Activated naive CD4-positive, alpha-beta T cell treated with anti-CD3 and anti-CD28 coated beads, Interleukin-2, amount 50 U/mL, for 72 hours (primary cell): ENCODE data around the gene ZNF107. TPM values are rescaled to one million over a fixed set of nuclear protein-coding genes. Genes with fewer than 3 reads are reported as not detected.

Experiments used
- ATAC-seq, 2 donors: fragments of 150-1000 bp; cut with Tn5 transposase; 2 replicates each; pipeline ENCODE4 v1.10.0; 2021; ENCODE audit warnings: mild to moderate bottlenecking in 2 of 2, moderate library complexity in 2 of 2
- DNase-seq, 2 donors: peaks; one replicate each; pipeline ENCODE4 v3.0.0; 2021 to 2022; ENCODE audit warnings: low spot score in 2 of 2
- H3K27ac Mint-ChIP-seq, 2 donors: one replicate each; pipeline ENCODE4 v1.8.0; 2022; ENCODE audit warnings: mild to moderate bottlenecking in 2 of 2, mixed read lengths in 2 of 2
- H3K36me3 Mint-ChIP-seq, 2 donors: one replicate each; pipeline ENCODE4 v1.8.0; 2022; ENCODE audit warnings: mixed read lengths in 2 of 2
- H3K9me3 Mint-ChIP-seq, 2 donors: one replicate each; pipeline ENCODE4 v1.8.0; 2022; ENCODE audit warnings: mixed read lengths in 2 of 2
- total RNA-seq, 2 donors: library from RNA; stranded (reverse); gene quantifications; one replicate each; pipeline ENCODE4 v1.2.3, GENCODE V29; 2022

The ZNF107 gene
- 10 to 100 TPM; 10.0 to 22.7 TPM for total RNA-seq

DNA sequence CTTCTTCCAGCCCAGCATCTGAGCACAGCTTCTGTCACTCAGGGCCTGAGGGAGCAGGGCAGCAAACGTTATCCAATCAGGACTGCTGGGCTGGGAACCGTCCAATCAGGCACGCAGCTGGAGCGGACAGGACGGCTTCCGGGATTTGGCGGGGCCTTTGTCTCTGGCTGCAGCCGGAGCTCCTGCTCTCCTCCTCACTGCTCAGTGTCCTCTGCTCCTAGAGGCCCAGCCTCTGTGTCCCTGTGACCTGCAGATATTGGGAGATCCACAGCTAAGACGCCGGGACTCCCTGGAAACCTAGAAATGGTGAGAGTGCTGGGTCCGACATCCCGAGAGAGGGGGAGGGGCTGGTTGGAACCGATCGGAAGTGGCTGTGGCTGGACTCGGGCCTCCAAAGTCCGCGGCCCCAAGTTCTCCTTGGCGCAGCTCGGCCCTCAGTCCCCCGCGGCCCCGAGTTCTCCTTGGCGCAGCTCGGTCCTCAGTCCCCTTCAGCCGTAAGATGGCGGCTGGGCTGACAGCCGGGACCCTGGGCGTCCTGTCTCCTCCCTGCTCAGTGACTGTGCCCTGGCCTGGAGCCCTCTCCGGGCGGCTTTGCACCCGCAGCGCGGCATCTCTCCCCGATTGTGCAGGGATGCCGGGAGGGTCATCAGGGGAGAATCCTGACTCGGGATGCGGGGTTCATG is at the start of gene ZNF107:
Gene ZNF107 (plus strand): TSS at position 154 of the 683 bp plus-strand sequence. CDS start 150 bp downstream, at position 304.
- Mint-ChIP-seq H3K27ac (peak within 1 kb of the TSS; percentile 96 to 98), H3K36me3 (peaks cover 46 to 70% of the 10 kb centered on the region in 2 donors), H3K9me3 (peaks cover 3 to 20% of the 10 kb centered on the region in 2 donors)
- DNase-seq (peak; percentile 74 to 89), ATAC-seq (peak; percentile 100)

DNA sequence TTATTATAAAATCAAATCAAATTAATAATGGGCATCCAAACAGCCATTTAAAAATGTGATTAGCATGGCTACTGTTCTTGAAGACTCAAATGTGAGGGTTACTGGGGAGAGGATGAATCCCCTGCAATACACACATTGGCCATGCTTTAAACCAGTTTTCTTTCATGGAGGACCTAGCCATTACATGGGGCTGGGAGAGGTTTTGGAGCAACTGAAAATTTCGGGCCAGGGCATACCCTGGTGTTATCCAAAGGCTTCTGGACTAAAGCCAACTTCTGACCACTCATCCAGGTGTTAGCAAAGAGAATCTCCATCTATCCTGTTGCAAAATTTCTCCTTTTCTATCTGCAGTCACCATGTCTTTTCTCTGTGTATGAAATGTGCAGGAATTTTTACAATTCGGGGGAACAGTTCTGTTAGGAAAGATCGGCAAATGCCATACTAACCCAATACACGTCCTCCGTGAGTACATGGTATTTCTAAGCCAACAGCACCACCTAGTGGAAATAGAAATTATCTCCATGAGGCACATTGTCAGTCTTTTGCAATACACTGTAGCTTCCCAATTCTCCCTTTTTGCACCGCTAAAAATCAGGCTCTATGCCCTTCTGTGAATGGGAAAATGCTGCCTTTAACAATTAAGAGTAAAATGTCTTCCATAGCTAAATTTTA is 47.0 kb upstream of the ZNF107 start:
- H3K9me3 Mint-ChIP-seq, result peaks cover 0 to 7% of the 10 kb centered on the region in 2 donors
- H3K27ac Mint-ChIP-seq, result no peak overlapping the region
- ATAC-seq (peak; percentile 41 to 46), DNase-seq (peak in 1 of 2 donors; percentile 30)
- H3K36me3 Mint-ChIP-seq, result peaks cover 0 to 14% of the 10 kb centered on the region in 2 donors

DNA sequence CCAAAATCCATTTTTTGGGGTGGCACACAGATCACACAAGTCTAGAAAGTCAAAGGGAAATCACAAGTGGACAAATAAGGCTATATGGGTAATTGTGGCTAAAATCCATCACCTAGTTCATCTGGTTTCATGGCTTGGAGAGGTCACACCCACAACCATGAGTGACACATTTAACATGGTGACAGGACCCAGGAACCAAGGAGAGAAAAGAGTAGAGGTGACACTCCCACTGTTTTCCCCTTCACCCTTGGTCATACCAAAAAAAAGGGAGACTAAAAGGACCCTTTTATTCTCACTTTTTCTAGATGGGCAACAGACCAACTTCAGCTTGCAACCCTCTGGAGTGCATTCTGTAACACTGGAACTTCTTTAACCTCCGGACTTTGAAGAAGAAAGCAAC is 46.2 kb upstream of the ZNF107 start:
- Mint-ChIP-seq H3K27ac (no peak overlapping the region), H3K36me3 (peaks cover 0 to 14% of the 10 kb centered on the region in 2 donors), H3K9me3 (peaks cover 0 to 7% of the 10 kb centered on the region in 2 donors)
- no peak for DNase-seq
- no peak for ATAC-seq

DNA sequence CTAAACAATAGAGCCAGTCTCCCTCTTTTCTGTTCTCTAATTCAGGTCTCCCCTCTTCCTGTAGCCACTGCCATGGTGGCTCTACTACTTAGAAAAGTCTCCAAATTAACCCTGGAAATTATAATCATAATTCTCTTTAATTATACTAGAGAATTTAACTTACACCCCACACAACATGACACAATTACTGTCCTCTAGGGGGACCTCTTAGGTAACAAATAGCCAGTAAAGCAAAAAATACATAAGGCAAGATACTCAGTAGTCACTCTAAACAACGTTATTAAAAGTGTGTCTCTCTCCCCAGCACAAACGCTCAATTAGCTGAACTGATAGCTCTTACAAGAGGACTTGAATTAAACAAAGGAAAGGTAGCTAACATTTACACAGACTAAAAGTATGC is 44.3 kb upstream of the ZNF107 start:
- DNase-seq (no peak), ATAC-seq (no peak)
- Mint-ChIP-seq H3K27ac (no peak overlapping the region), H3K9me3 (peaks cover 0 to 7% of the 10 kb centered on the region in 2 donors), H3K36me3 (peaks cover 0 to 14% of the 10 kb centered on the region in 2 donors)

DNA sequence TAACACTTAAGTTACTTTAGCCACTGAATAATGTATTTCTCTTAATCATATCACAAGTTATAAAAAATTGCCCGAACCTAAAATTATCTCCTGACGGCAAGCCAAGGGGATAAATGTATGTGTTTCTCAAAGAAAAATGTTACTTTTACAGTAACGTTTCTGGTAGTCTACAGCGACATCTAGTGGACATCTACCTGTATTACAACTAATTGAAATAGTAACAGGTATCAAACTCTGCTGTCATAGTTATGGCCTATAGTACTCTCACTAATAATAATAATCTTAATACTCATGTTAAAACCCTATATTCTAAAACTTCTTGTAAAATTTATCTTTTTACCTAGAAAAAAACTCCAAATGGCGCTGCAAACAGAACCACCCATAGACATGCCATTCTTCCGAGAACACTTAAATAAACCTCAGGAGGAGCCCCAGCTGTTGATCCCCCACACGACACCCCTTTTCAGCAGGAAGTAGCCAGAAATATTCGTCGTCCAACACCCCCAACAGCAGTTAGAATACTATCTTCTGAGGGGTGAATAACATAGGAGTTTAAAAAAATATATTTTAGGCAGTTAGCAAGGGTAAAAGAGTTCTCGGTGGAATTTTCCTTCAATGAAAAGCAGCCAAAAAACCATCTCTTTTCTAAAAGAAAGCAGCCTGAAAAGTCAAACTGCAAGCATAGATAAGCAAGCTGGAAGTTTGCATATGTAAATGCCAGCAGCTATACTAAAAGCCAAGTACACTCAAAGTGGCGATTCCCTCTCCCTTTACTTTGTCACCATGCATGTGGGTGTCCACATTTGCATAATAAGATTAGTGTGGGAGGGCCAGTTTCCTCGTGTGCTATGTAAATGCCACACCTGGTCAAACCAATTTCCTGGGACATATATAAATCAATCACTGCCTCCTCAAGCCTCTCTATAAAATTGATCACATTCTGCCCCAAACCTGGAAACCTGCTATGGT is 40.5 kb upstream of the ZNF107 start:
- no peak for DNase-seq
- Mint-ChIP-seq H3K27ac (no peak overlapping the region), H3K36me3 (peaks cover 0 to 2% of the 10 kb centered on the region in 2 donors), H3K9me3 (peaks cover 0 to under 1% of the 10 kb centered on the region in 2 donors)
- ATAC-seq, result peak; percentile 30 to 45

DNA sequence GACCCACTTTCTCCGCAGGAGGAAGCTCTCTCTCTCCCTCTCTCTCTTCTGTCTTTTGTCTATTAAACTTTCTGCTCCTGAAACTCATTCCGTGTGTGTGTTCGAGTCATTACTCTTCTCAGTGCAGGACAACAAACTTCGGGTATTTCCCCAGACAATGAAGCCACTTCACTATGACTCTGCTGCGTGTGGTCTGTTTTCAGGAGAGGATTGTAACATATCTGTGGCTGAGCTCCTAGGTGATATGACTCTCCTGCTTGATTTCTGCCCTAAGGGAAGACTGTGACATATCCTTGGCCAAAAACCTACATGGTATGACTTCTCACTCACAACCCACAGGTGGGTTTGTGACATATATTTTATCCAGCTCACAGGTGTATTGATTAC is 39.9 kb upstream of the ZNF107 start:
- H3K9me3 Mint-ChIP-seq, result no peaks in the 10 kb centered on the region
- ATAC-seq (peak; percentile 80 to 86), DNase-seq (no peak)
- H3K36me3 Mint-ChIP-seq, result no peaks in the 10 kb centered on the region
- no peak overlapping the region for H3K27ac Mint-ChIP-seq

DNA sequence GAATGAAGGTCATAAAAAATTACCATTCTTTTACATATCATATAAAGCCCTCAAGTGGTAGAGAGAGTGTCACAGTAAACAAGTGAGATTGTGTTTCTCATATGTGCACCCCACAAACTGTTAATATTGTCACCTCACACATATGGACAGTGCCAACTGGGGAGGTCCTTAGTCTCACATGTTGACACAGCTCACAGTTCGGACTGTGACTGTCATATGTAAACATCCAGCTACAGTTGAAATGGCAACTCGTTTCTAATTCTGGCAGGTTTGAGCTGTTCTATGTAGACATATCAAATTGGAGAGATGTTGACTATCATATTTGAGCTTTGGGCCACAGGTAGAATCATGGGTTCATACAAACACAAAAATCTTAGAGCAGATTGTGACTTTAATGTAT is 39.4 kb upstream of the ZNF107 start:
- H3K36me3 Mint-ChIP-seq, result no peaks in the 10 kb centered on the region
- no peaks in the 10 kb centered on the region for H3K9me3 Mint-ChIP-seq
- DNase-seq (no peak), ATAC-seq (no peak)
- no peak overlapping the region for H3K27ac Mint-ChIP-seq

DNA sequence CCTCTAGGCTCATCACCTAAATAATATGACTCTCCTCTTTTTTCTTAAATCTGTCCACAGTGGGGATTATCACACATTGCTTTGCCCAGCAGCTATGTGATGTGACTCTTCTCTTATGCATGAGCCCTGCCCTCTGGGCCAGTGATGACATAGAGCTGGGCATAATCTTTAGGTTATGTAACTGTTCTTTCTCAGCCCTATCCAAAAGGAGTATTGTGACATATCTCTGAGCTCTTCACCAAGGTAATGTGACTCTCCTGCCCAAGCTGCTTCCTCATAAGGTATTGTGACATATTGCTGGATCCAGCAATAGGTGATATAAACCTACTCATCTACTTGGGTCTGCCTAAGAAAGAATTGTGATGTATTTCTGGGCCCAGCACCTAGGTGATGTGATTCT is 37.7 kb upstream of the ZNF107 start:
- peak in 1 of 2 donors; percentile 8 for ATAC-seq
- DNase-seq, result no peak
- Mint-ChIP-seq H3K36me3 (no peaks in the 10 kb centered on the region), H3K27ac (no peak overlapping the region), H3K9me3 (no peaks in the 10 kb centered on the region)

DNA sequence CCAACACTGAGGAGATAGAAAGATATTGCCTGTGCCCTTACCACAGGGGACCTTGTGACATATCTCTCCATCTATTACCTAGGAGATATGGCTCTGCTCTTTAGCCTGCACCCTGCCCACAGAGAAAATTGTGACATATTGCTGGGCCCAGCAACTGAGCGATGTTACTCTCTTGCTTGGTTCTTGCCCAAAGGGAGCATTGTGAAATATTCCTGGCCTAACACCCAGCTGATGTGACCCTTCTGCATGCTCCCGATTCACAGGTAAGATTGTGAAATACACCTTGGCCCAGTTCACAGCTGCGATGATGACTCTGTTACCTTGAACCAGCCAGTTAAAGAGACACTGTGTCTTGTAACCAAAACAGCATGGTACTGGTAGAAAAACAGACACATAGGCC is 37.2 kb upstream of the ZNF107 start:
- H3K36me3 Mint-ChIP-seq, result no peaks in the 10 kb centered on the region
- H3K9me3 Mint-ChIP-seq, result no peaks in the 10 kb centered on the region
- DNase-seq (no peak), ATAC-seq (no peak)
- no peak overlapping the region for H3K27ac Mint-ChIP-seq

DNA sequence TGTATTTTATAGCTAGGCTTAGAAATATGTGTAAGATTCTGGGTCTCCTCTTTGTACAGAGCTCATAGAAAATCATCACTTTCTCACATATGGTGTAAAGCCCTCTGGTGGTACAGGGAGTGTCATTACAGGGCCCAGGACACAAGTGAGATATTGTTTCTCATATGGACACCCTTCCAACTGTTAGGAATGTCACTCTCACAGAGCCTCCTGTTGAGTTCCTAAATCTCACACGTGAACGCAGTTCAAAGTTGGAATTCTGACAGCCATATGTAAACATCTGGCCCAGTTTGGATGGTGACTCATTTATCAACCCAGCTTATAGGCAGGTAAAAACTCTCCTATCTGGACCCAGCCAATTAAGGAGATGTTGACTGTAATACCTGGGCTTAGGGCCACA is 35.4 kb upstream of the ZNF107 start:
- Mint-ChIP-seq H3K9me3 (no peaks in the 10 kb centered on the region), H3K27ac (no peak overlapping the region), H3K36me3 (no peaks in the 10 kb centered on the region)
- ATAC-seq, result no peak
- no peak for DNase-seq

DNA sequence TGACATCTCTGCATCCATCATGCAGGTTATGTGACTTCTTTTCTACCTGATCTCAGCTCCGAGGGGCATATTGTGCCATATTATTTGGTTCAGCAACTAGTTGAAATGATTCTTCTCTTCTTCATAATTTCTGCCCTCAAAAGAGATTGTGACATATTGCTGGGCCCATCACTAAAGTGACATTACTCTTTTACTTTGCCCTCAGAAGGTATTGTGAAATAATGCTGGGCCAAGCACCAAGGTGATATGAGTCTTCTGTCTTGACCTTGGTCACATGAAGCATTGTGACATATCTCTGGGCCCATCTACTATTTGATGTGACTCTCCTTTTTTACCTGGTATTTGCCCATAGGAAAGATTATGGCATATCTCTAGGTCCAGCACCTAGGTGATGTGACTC is 33.9 kb upstream of the ZNF107 start:
- Mint-ChIP-seq H3K9me3 (peaks cover 0 to under 1% of the 10 kb centered on the region in 2 donors), H3K27ac (no peak overlapping the region), H3K36me3 (no peaks in the 10 kb centered on the region)
- no peak for ATAC-seq
- DNase-seq, result no peak

DNA sequence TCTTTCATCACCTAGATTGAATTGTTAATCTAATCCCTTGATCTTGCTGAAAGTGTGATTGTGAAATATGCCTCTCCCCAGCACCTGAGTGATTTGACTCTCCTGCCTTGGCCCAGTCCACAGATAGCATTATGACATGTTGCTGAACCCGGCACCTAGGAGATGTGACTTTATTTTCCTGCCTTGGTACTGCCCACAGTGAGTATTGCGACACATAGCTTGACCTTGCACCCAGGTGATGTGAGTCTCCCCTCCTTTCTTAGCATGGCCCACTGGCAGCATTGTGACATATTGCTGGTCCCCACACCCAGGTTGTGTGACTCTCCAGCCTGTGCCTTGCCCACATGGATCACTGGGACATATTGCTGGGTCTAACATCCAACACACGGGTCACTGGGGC is 32.5 kb upstream of the ZNF107 start:
- ATAC-seq (no peak), DNase-seq (no peak)
- Mint-ChIP-seq H3K9me3 (peaks cover 0 to 12% of the 10 kb centered on the region in 2 donors), H3K36me3 (no peaks in the 10 kb centered on the region), H3K27ac (no peak overlapping the region)

DNA sequence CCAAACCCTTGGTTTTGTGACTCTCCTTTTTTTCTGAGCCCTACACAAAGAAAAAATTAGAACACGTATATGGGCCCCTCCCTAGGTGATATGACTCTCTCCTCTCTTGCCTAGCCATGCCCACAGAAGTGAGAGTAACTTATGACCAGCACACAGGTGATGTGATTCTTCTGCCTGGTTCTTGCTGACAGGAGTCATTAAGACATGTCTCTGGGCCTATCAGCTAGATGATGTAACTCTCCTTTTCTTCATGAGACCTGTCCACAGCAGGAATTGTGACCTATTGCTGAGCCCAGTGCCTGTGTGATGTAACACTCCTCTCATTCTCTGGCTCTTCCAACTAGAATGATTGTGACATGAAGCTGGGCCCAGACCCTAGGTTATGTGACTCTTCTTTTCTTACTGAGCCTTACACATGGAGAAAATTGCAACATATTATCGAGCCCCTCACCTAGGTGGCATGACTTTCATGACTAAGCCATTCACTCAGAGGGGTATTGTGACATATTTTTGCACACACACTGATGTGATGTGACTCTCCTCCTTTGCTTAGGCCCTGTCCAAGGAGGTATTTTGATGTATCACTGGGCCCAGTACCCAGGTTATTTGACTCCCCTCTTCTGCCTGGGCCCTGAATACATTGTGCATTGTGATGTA is 31.4 kb upstream of the ZNF107 start:
- H3K9me3 Mint-ChIP-seq, result peaks cover 0 to 15% of the 10 kb centered on the region in 2 donors

DNA sequence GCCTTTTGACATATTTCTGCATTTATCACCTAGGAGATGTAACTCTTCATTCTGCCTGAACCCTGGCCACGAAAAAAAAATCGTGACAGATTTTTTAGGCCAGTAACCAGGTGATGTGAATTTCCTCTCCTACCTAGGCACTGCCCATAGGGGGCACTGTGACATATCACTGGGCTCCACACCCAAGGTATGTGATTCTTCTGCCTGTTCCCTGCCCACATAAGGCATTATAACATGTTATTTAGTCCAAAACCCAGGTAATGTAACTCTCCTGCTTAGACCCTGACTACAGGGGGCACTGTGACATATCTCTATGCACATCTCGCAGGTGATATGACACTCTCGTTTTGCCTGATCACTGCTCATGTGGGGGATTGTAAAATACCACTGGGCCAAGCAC is 29.5 kb upstream of the ZNF107 start:
- no peak for DNase-seq
- no peak for ATAC-seq
- peaks cover 0 to 25% of the 10 kb centered on the region in 2 donors for H3K9me3 Mint-ChIP-seq
- no peaks in the 10 kb centered on the region for H3K36me3 Mint-ChIP-seq
- no peak overlapping the region for H3K27ac Mint-ChIP-seq

More for the DNA sequence above, 31.4 kb upstream of the ZNF107 start:
- ATAC-seq (no peak), DNase-seq (no peak)
- Mint-ChIP-seq H3K36me3 (no peaks in the 10 kb centered on the region), H3K27ac (no peak overlapping the region)

DNA sequence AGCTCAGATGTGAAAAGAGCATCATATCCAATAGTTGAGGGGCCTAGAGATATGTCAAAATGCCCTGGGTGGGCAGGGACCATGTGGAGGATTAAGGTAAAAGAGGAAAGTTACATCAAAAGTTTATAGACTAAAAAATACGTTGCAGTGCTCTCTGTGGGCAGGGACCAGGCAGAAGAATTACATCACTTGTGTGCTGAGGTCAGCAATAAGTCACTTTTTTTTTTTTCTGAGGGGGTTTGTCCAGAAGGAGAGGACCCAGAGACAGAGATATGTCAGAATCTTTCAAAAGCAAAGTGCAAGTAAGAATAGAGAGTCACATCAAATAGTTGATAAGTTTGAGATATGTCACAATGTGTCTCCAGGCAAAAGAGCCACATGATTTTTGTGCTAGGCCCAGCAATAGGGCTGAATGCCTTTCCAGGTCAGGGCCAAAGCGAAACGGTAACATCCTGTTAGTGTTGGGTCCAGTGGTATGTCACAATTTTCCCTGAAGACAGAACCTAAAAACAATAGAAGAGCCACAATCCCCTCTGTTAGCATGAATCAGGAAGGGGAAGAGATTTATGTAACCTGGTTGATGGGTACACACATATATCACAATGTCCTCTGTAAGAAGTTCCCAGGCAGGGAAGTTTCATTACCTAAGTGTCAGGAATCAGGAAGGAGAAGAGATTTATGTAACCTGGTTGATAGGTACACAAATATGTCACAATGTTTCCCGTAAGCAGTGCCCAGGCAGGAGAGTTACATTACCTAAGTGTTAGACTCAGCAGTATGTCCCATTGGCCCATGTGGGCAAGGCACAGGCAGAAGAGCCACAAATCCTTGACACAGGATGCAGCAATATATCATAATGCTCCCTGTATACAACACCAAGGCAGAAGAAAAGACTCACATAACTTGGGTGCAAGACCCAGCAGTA is 28.1 kb upstream of the ZNF107 start:
- no peak for DNase-seq
- H3K27ac Mint-ChIP-seq, result peak overlapping the region in 1 of 2 donors; percentile 58
- no peak for ATAC-seq
- H3K36me3 Mint-ChIP-seq, result no peaks in the 10 kb centered on the region
- H3K9me3 Mint-ChIP-seq, result peaks cover 0 to 25% of the 10 kb centered on the region in 2 donors
